Measurements from ENCODE around the gene SLC29A4. TPM values are rescaled to one million over a fixed set of nuclear protein-coding genes. Genes with fewer than 3 reads are reported as not detected.
"Not testable (repeated sequence)": the region's sequence is repeated elsewhere in the genome, so short reads cannot be mapped to it uniquely, and the experiment has no call there.

Gene SLC29A4
- total RNA-seq, 1 donor from 2014 or later = 2.7 TPM

GRCh38 chr7:5322621-5323410, 40.1 kb downstream of the SLC29A4 start:
- no peak for DNase-seq (ENCODE audit: low read depth, low spot score)

GRCh38 chr7:5323800-5324781, 41.3 kb downstream of the SLC29A4 start:
- DNase-seq (ENCODE audit: low read depth, low spot score) = not testable (repeated sequence)

GRCh38 chr7:5324961-5325360, 42.2 kb downstream of the SLC29A4 start:
- DNase-seq (ENCODE audit: low read depth, low spot score) = no peak

- DNase-seq (ENCODE audit: low read depth, low spot score) = no peak
Observed at GRCh38 chr7:5330288-5330687, 47.5 kb downstream of the SLC29A4 start.

GRCh38 chr7:5332579-5332978, 49.8 kb downstream of the SLC29A4 start:
- no peak for DNase-seq (ENCODE audit: low read depth, low spot score)

GRCh38 chr7:5333121-5334045, 50.6 kb downstream of the SLC29A4 start:
- DNase-seq (ENCODE audit: low read depth, low spot score) = no peak

GRCh38 chr7:5334671-5335070, 51.9 kb downstream of the SLC29A4 start:
- no peak for DNase-seq (ENCODE audit: low read depth, low spot score)

GRCh38 chr7:5337047-5337446, 54.3 kb downstream of the SLC29A4 start:
- no peak for DNase-seq (ENCODE audit: low read depth, low spot score)

- no peak for DNase-seq (ENCODE audit: low read depth, low spot score)
Observed at GRCh38 chr7:5339955-5340354, 57.2 kb downstream of the SLC29A4 start.

- DNase-seq (ENCODE audit: low read depth, low spot score) = no peak
Observed at GRCh38 chr7:5342631-5343030, 59.9 kb downstream of the SLC29A4 start.

- DNase-seq (ENCODE audit: low read depth, low spot score) = no peak
Observed at GRCh38 chr7:5343884-5344283, 61.1 kb downstream of the SLC29A4 start.

GRCh38 chr7:5344342-5344741, 61.6 kb downstream of the SLC29A4 start:
- no peak for DNase-seq (ENCODE audit: low read depth, low spot score)

GRCh38 chr7:5345171-5345570, 62.4 kb downstream of the SLC29A4 start:
- no peak for DNase-seq (ENCODE audit: low read depth, low spot score)

GRCh38 chr7:5345671-5346070, 62.9 kb downstream of the SLC29A4 start:
- DNase-seq (ENCODE audit: low read depth, low spot score) = no peak

- no peak for DNase-seq (ENCODE audit: low read depth, low spot score)
Observed at GRCh38 chr7:5348134-5349004, 65.6 kb downstream of the SLC29A4 start.

- DNase-seq (ENCODE audit: low read depth, low spot score) = no peak
Observed at GRCh38 chr7:5349005-5349380, 66.2 kb downstream of the SLC29A4 start.

GRCh38 chr7:5349437-5350173, 66.9 kb downstream of the SLC29A4 start:
- no peak for DNase-seq (ENCODE audit: low read depth, low spot score)

- DNase-seq (ENCODE audit: low read depth, low spot score) = no peak
Observed at GRCh38 chr7:5350174-5350463, 67.4 kb downstream of the SLC29A4 start.

- no peak for DNase-seq (ENCODE audit: low read depth, low spot score)
Observed at GRCh38 chr7:5350600-5351385, 68.0 kb downstream of the SLC29A4 start.
